Stimulated activated CD4-positive, alpha-beta T cell treated with anti-CD3 and anti-CD28 coated beads, Interleukin-1b, Interleukin-23, amount 100 ng/mL, for 4 hours (primary cell): ENCODE results near the gene GCC1.
A peak's percentile ranks its signal among the peaks of the same experiment; 100 is the strongest.

Experiments used
- DNase-seq, 2 donors: peaks; one replicate each; pipeline ENCODE4 v3.0.0-alpha.2; 2020; ENCODE audit warnings: low read depth in 2 of 2

Gene GCC1

DNA sequence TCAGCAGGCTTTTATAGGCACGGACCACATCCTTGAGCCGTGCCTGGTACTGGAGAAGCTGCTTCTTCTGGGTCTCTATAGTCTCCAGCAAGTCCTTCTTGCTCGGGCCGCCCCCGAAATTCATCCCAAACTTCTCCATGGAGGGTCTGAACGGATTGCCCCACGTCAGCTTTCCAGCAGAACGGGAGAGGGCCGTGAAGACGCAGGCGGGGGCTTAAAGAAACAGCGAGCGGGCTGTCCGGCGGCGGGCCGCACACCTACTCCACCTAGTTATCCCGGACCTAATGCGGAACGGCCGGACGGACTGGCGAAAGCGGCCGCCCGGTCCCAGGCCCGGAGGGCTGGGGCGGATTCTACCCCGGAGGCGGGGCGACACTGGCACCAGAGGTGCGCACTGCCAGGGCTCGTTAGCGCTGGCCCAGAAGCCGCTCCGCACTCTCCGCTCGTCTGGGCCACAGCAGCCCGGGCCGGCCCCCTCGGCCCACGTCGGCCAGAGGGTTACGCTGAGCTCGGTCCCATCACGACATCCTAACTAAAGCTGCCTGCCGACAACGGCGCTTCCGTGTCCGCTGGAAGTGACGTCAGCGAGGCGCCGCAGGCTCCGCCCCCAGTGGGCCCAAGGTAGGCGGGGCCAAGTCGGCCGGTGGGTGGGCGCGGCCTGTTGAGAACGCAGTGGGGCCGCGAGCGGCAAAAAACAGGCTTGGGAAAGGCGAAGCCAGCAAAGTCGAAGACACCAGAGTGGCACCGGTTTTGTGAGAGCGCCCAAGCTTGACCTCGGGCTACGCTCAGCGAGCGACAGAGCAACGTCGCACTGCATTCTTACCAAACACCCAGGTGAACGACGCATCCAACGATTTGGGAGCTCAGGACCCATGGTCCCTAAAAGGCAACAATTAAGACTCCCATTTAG lies at the start of gene GCC1:
Gene GCC1 (minus strand): TSS at position 553 of the 910 bp plus-strand sequence. CDS start 414 bp downstream, at position 139.
- DNase-seq: peak; percentile 93 to 94

DNA sequence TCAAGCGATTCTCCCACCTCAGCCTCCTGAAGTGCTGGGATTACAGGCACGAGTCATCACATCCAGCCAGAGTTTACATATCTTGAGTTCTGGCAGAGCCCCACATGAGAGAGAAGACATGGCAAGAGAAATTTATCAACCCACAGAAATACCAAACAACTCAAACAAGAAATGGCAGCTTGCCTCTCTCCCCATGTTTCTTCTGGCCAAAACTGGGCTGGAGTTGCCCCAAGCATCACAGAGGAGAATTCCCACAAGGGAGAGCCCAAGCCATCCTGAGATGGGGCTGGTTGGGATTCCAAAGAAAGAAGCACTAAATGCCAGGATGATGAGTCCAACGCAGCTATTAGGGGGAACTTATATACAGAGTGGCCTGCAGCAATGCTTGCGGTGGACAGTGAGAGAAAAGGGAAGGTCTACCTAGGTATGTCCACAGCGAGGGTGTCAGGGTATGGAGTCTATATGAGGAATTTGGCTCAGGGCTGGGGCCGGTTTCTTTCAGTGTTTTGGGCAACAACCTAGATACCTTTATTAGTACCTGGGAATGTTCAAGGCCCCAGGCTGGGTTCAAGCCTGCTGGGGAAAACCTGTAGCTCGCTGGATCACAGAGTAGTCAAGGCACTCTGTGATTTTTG lies 47.0 kb upstream of the GCC1 start:
- DNase-seq: no peak

DNA sequence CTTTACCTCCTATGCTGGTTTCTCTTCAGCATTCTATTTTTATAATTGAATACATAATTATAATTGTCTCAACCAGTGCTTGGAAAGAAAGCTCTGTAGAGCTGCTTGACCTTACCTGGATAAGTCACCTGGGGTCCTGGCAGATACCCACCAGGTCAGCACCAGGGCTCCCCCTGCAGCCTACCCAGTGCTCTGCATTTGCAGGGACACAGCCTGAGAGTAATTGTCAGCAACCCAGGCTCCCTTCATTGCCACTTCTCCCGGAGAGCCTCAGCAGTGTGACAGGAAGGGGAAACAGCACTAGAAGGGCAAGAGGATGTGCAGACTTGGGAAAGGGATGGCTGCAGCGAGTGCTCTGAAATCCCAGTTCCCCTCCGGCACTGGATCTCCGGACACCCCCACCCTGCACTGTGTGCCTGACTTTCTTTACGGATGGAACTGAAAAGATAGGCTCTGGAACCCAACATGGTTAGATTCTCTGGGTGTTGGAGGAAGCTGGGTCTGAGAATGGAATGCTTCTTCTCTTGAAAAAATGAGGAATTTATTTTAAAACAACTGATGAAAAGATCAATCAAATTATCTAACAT lies 44.0 kb upstream of the GCC1 start:
- DNase-seq: peak in 1 of 2 donors; percentile 19

DNA sequence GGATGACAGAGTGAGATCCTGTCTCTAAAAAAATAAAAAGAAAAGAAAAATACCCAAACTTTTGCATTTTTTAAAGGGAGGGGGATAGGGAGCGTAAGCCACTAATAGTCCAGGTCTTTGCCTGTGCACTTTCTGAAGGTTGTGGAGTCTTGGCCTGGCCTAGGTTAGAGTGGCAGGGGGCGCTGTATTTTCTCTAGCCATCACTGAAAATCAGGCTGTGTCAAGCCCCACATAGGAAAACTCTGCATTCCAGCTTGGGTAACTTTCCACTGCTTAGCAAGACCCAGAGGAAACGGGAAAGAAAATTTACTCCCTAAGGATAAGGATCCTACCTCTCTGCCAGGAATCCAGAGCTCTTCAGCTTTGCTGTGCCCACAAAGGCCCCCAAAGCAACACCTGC lies 43.0 kb upstream of the GCC1 start:
- DNase-seq: no peak

- DNase-seq: no peak
Observed at GRCh38 chr7:127625331-127625730, 39.9 kb upstream of the GCC1 start.

GRCh38 chr7:127620406-127621233 lies 35.2 kb upstream of the GCC1 start:
- no peak for DNase-seq

DNA sequence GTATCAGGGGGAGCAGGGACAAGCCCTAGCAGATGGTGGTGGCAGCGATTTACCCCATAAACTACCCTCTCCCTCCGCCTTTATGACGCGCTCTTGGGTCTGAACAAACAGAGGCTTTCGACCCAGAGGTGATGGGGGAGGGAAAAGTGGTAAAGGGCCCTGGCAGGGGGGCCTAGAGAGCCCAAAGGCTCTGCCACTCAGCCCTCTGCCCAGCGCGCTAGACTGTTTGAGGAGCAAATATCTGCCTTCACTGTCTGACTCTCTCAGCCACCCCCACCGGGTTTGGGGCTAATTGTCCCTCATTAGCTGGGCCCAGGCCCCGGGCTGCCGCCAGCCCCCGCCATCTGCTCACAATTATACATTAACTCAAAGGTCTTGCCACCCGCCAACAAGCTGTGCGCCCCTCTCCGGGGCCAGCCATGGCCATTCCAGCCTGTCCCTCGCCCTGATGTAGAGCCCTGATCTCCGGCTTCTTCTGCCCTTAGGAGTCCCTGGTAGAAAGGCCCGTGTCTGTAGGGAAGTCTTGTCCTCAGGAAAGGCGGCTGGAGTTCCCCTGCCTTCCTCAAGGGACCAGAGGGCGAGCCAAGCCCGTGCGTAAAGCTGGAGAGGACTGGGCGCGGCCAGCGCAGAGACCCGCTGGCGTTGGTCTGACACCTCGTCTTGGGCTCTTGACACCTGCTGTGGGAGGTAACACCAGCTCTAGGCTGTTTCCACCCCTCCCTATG lies 34.4 kb upstream of the GCC1 start:
- no peak for DNase-seq

- DNase-seq: no peak
Observed at GRCh38 chr7:127618775-127619174, 33.4 kb upstream of the GCC1 start.

GRCh38 chr7:127618042-127618441 lies 32.6 kb upstream of the GCC1 start, which contains the start of gene PAX4:
Gene PAX4, minus strand, starts transcription at chr7:127618142. Its CDS starts 2,214 bp downstream, at chr7:127615928.
- DNase-seq: no peak

GRCh38 chr7:127616724-127617123 lies 31.3 kb upstream of the GCC1 start:
- DNase-seq: no peak

GRCh38 chr7:127612263-127612662 lies 26.9 kb upstream of the GCC1 start:
- no peak for DNase-seq

DNA sequence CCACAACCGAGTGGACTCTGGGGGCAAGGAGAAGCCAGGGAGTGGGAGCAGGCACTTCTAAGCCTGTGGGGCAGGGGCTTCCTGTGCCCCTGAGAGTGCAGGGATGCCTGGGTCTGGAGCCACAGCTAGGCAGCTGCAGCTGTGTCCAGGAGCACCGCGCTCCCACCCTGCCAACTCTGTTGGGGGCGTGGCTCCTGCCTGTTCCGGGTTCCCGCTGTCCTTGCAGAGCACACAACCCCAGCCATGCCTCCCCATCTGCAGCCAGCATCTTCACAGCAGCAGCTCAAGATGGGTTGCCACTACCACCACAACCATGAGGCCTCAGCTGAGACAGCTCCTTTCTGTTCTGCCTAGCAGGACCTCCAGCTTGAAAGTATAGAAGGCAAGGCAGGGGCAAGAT lies 23.9 kb upstream of the GCC1 start:
- no peak for DNase-seq

DNA sequence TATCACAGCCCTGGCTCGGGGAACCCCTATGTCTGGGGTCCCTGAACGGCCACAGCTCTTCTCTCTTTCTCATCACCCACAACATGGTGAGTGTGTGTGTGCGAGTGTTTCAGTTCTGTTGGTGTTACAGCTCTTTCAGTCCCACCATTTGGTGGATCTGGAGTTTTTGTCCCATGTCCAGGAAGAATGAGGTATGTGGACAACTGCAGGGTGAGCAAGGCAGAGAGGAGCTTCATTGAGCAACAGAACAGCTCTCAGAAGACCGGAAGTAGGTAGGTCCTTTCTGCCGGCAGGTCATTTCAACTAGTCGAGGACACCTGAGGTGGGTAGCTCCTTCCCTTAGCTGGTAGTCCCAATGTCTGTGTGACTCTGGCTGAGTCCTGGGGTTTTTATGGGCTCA lies 23.1 kb upstream of the GCC1 start:
- no peak for DNase-seq

GRCh38 chr7:127600885-127601284 lies 15.5 kb upstream of the GCC1 start:
- no peak for DNase-seq

DNA sequence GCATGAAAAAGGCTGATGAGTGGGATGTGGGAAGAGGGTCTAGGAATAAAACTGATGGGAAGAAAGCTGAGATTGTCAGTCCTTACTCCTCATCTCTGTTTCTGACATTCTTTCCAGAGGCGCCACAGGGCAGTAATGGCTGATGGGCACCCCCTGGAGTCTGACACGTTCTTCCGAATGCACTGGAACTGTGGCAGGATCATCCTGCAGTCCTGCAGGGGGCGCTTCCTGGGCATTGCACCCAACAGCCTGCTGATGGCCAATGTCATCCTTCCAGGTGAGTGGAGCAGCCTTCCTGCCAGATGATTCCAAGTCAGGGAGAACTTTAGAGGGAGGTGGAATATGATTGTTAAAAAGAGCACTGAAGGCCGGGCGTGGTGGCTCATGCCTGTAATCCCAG lies 12.9 kb upstream of the GCC1 start:
- DNase-seq: no peak

DNA sequence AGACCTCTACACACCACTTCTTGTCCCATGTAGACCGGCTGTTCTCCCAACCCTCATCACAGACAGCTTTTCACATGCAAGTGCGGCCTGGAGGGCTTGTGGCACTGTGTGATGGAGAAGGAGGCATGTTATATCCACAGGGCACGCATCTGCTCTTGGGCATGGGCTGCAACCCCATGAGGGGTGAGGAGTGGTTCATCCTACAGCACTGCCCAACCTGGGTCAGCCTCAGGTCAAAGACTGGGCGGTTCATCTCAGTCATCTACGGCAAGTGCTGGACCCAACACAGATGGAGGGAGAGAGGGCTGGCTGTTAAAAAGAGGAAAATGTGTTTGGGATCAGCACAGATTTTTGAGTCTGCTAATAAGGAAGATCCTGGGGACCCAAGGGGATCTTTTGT lies 10.3 kb upstream of the GCC1 start:
- DNase-seq: no peak

DNA sequence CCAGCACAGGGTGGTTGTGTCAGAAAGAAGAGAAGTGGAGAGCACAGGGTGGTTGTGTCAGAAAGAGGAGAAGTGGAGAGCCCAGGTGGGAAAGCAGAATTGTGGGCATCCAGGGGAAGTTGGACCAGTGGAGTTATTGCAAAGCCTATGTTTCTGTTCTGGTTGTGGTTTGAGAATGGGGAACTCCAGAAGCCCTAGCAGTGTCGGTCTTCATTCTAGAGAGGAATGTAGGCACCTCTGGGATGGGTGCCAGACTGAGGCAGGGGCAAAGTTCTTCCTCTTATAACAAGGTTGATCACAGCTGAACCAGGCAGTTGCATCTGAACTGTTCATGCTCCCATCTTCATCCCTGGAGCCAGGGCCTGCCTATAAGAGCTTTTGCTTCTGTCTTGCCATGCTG lies 9.1 kb upstream of the GCC1 start:
- no peak for DNase-seq

DNA sequence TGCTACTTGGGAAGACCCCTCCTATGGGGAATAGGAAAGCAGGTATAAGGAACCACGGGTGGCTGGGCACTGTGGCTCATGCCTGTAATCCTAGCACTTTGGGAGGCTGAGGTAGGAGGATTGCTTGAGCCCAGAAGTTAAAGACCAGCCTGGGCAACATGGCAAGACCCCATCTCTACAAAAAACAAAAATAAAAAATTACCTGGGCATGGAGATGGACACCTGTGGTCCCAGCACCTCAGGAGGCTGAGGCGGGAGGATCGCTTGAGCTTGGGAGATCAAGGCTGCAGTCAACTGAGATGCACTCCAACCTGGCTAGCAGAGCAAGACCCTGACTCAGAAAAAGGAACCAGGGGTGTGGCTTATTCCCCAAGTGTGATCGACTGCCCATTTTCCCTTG lies 7.2 kb upstream of the GCC1 start:
- no peak for DNase-seq

GRCh38 chr7:127591591-127591990 lies 6.2 kb upstream of the GCC1 start:
- DNase-seq: no peak

- DNase-seq: no peak
Observed at GRCh38 chr7:127591189-127591588, 5.8 kb upstream of the GCC1 start.

- no peak for DNase-seq
Observed at GRCh38 chr7:127589896-127590295, 4.5 kb upstream of the GCC1 start.
